Loucy (cell line): ENCODE results near the gene CD68.
A peak's percentile ranks its signal among the peaks of the same experiment; 100 is the strongest.

Source experiments
- H2AFZ ChIP-seq: fragments of 200-600 bp; sonication (generic); 2 replicates; pipeline ENCODE4 v1.6.0; 2016; ENCODE audit warnings: antibody characterized with exemption, mild to moderate bottlenecking, low read length, moderate library complexity
- H3F3A ChIP-seq: fragments of 200-600 bp; 2 replicates; pipeline ENCODE4 v1.6.0; 2016; ENCODE audit warnings: antibody characterized with exemption, low read depth, mild to moderate bottlenecking
- H3K27me3 ChIP-seq: fragments of 200-600 bp; sonication (generic); 2 replicates; pipeline ENCODE4 v1.6.1; 2014; ENCODE audit warnings: low read length, mild to moderate bottlenecking; ENCODE audit not compliant: insufficient read depth, poor library complexity, severe bottlenecking
- H3K36me3 ChIP-seq: fragments of 200-600 bp; sonication (generic); 2 replicates; pipeline ENCODE4 v1.6.1; 2016; ENCODE audit warnings: low read length; ENCODE audit not compliant: insufficient read depth
- H3K4me1 ChIP-seq: fragments of 200-600 bp; sonication (generic); 2 replicates; pipeline ENCODE4 v1.5.1; 2014; ENCODE audit warnings: low read length, mild to moderate bottlenecking; ENCODE audit not compliant: insufficient read depth, poor library complexity, severe bottlenecking
- H3K4me2 ChIP-seq: fragments of 200-600 bp; sonication (generic); 2 replicates; pipeline ENCODE4 v1.6.0; 2014; ENCODE audit warnings: antibody characterized with exemption, low read length, low read depth, mild to moderate bottlenecking; ENCODE audit not compliant: poor library complexity, severe bottlenecking
- H3K4me3 ChIP-seq: fragments of 200-600 bp; sonication (generic); 2 replicates; pipeline ENCODE4 v1.5.1; 2014; ENCODE audit warnings: low read length, mild to moderate bottlenecking, mixed read lengths; ENCODE audit not compliant: poor library complexity, severe bottlenecking
- H3K79me2 ChIP-seq: fragments of 200-600 bp; sonication (generic); 2 replicates; pipeline ENCODE4 v1.6.1; 2014; ENCODE audit warnings: low read length; ENCODE audit not compliant: insufficient read depth
- H3K9ac ChIP-seq: fragments of 200-600 bp; sonication (generic); 2 replicates; pipeline ENCODE4 v1.6.0; 2014; ENCODE audit warnings: mild to moderate bottlenecking, low read depth, low read length, moderate library complexity; ENCODE audit not compliant: poor library complexity, severe bottlenecking
- H3K9me2 ChIP-seq: fragments of 200-600 bp; sonication (generic); replicated peaks from 2 replicates; pipeline ENCODE4 v1.6.1; 2016; ENCODE audit warnings: low read depth, low read length, mixed read lengths
- H3K9me3 ChIP-seq: fragments of 200-600 bp; sonication (generic); 2 replicates; pipeline ENCODE4 v1.6.1; 2014; ENCODE audit warnings: mild to moderate bottlenecking, antibody characterized with exemption, low read length, low read depth; ENCODE audit not compliant: insufficient read depth
- H4K20me1 ChIP-seq: fragments of 200-600 bp; sonication (generic); 2 replicates; pipeline ENCODE4 v1.6.0; 2014; ENCODE audit warnings: antibody characterized with exemption, low read length, mild to moderate bottlenecking; ENCODE audit not compliant: insufficient read depth, poor library complexity, severe bottlenecking
- EZH2phosphoT487 ChIP-seq: fragments of 200-600 bp; IDR thresholded peaks from 2 replicates; pipeline ENCODE4 v1.6.1; 2018; ENCODE audit warnings: antibody characterized with exemption, mild to moderate bottlenecking, moderate library complexity, borderline replicate concordance
- TF ChIP-seq, protein P1 (sequence below): fragments of 200-600 bp; sonication (generic); conservative IDR thresholded peaks from 2 replicates; pipeline ENCODE4 v1.5.1; 2014; ENCODE audit warnings: mild to moderate bottlenecking, antibody characterized with exemption, low read length

Gene CD68

DNA sequence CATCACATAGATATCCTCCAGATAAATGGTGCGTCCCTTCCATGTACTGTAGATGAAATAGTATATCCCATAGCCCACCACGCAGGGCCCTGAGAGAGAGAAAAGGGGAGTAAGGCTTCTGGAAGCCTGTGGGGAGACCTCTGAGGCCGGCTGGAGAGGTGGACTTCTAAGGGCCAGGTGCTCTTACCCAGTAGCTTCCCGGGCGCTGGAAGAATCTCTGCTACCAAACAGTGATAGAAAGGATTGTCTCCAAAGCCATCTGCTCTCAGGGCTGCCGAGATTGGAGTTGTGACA lies 47.5 kb downstream of the CD68 start:
- Histone ChIP-seq H3K9me3 (no peaks in the 10 kb centered on the region), H3K9ac (peak overlapping the region; percentile 87), H3K4me2 (peak overlapping the region; percentile 88), H3F3A (no peaks in the 10 kb centered on the region), H2AFZ (peak overlapping the region; percentile 87; the same call in 1 of the 2 replicates), H3K27me3 (no peaks in the 10 kb centered on the region), H3K4me3 (peak overlapping the region; percentile 94), H3K4me1 (peaks cover 7% of the 10 kb centered on the region), H3K9me2 (no peaks in the 10 kb centered on the region), H4K20me1 (no peaks in the 10 kb centered on the region), H3K36me3 (no peaks in the 10 kb centered on the region), H3K79me2 (peaks cover 7% of the 10 kb centered on the region; the same call in 1 of the 2 replicates)
- TF ChIP-seq EZH2phosphoT487: no peak

DNA sequence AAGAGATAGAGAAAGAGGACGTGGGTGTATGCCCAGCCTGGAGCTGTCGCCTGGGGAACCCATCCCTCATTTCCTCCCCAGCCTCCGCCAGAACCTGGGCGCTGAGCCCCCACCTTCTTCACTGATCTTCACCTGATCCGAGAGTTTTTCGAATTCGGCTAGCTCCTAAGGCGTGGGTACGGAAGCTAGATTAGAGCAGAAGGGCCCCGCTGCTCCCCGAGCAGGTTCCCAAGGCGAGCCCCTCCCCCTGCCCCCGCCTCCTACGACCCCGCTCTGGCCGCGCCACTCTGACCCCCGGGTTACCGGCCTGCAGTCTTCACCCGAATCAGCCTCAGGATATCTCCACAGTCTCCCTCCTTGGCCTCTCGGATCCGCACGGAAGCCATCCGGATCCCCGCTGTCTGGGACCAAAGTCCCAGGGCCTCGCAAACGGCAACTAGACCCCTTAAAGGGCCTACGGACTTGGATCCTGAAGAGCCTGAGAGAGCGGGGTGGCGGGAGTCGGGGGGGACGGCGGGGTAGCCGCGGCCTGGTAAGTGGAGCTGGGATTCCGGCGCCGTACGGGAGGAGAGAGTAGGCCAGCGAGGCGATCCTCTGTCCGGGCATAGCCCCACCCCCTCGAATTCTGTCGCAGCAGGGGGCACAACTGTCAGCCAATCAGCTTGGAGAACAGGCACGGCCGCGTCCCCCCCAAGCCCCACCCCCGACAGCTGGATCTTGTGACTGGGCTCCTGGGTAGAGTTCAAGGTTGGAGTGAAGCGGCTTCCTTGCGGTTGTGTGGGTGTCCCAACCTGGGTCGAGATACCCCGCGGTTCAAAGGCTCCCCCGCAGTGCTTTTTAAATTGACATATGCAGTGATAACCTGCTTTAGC lies 48.0 kb downstream of the CD68 start, which contains the start of gene SAT2:
Gene SAT2, minus strand, starts transcription at position 572 of the 872 bp plus-strand sequence. Its CDS starts 186 bp downstream, at position 386.
- TF ChIP-seq EZH2phosphoT487: no peak
- TF ChIP-seq, protein P1, sequence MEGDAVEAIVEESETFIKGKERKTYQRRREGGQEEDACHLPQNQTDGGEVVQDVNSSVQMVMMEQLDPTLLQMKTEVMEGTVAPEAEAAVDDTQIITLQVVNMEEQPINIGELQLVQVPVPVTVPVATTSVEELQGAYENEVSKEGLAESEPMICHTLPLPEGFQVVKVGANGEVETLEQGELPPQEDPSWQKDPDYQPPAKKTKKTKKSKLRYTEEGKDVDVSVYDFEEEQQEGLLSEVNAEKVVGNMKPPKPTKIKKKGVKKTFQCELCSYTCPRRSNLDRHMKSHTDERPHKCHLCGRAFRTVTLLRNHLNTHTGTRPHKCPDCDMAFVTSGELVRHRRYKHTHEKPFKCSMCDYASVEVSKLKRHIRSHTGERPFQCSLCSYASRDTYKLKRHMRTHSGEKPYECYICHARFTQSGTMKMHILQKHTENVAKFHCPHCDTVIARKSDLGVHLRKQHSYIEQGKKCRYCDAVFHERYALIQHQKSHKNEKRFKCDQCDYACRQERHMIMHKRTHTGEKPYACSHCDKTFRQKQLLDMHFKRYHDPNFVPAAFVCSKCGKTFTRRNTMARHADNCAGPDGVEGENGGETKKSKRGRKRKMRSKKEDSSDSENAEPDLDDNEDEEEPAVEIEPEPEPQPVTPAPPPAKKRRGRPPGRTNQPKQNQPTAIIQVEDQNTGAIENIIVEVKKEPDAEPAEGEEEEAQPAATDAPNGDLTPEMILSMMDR: no peak
- H3K4me3 ChIP-seq: peak within 1 kb of the TSS; percentile 94
- no peaks in the 10 kb centered on the region for H3K9me2 ChIP-seq
- peak within 1 kb of the TSS; percentile 87 for H3K9ac ChIP-seq
- no peaks in the 10 kb centered on the region for H3K36me3 ChIP-seq
- H2AFZ ChIP-seq: peak within 1 kb of the TSS; percentile 87
- H3F3A ChIP-seq: no peaks in the 10 kb centered on the region
- H3K79me2 ChIP-seq: peaks cover 7% of the 10 kb centered on the region; the same call in 1 of the 2 replicates
- no peaks in the 10 kb centered on the region for H4K20me1 ChIP-seq
- peak within 1 kb of the TSS; percentile 88 for H3K4me2 ChIP-seq
- peaks cover 7% of the 10 kb centered on the region for H3K4me1 ChIP-seq
- H3K27me3 ChIP-seq: no peaks in the 10 kb centered on the region
- H3K9me3 ChIP-seq: no peaks in the 10 kb centered on the region

DNA sequence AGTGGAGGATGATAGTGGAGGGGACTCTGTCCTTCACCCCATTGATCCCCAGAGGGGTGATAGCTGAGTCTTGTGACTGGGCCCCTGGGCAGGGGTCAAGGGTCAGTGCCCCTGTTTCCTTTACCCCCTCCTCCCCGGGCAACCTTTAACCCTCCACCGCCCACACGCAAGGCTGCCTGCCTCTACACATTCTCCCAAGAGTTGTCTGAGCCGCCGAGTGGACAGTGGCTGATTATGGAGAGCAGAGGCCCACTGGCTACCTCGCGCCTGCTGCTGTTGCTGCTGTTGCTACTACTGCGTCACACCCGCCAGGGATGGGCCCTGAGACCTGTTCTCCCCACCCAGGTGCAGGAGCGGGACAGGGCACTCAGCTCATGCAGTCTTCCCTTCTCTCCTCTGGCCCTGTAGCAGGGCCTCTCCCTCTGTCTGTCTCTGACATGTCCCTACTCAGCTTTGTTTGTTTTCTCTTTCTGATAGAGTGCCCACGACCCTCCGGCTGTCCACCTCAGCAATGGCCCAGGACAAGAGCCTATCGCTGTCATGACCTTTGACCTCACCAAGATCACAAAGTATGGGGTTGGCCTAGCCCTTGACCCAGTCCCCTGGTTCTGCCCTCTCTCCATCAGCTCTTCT lies 50.6 kb downstream of the CD68 start, which contains the start of gene SHBG:
Gene SHBG, plus strand, starts transcription at position 197 of the 633 bp plus-strand sequence. Its CDS starts 38 bp downstream, at position 235.
- Histone ChIP-seq H2AFZ (no peak within 1 kb of the TSS), H3K79me2 (peaks cover 7% of the 10 kb centered on the region; the same call in 1 of the 2 replicates), H3K4me1 (peaks cover 7% of the 10 kb centered on the region), H3K27me3 (no peaks in the 10 kb centered on the region), H3K4me3 (no peak within 1 kb of the TSS), H3K4me2 (no peak within 1 kb of the TSS), H3K36me3 (no peaks in the 10 kb centered on the region), H3F3A (no peaks in the 10 kb centered on the region), H3K9ac (no peak within 1 kb of the TSS), H4K20me1 (no peaks in the 10 kb centered on the region), H3K9me3 (no peaks in the 10 kb centered on the region), H3K9me2 (no peaks in the 10 kb centered on the region)
- TF ChIP-seq, protein P1: no peak
- no peak for TF ChIP-seq EZH2phosphoT487
